Cardiac muscle cell (in vitro differentiated cells and primary cell): ENCODE data around the gene ATXN7L2. TPM values are rescaled to one million over a fixed set of nuclear protein-coding genes. Genes with fewer than 3 reads are reported as not detected.

Experiments
- DNase-seq, 2 donors: peaks; one replicate each; pipeline versions ENCODE4 v3.0.0 to v3.0.0-alpha.2; 2010 to 2017; ENCODE audit warnings: low read depth in 1 of 2, low spot score in 1 of 2
- H3K27ac ChIP-seq: fragments of 200-600 bp; sonication (generic); 2 replicates; pipeline ENCODE4 v1.5.1; 2016
- H3K27me3 ChIP-seq: fragments of 200-600 bp; sonication (generic); 2 replicates; pipeline ENCODE4 v1.6.0; 2016; ENCODE audit warnings: control low read depth
- H3K36me3 ChIP-seq: fragments of 200-600 bp; sonication (generic); 2 replicates; pipeline ENCODE4 v1.5.1; 2016; ENCODE audit warnings: control low read depth
- H3K4me1 ChIP-seq: fragments of 200-600 bp; sonication (generic); 2 replicates; pipeline ENCODE4 v1.8.1; 2017; ENCODE audit warnings: low read depth, mild to moderate bottlenecking, mixed run types
- H3K4me3 ChIP-seq: fragments of 200-600 bp; sonication (generic); 2 replicates; pipeline ENCODE4 v1.5.1; 2016; ENCODE audit warnings: mild to moderate bottlenecking
- H3K9me3 ChIP-seq: fragments of 200-600 bp; sonication (generic); 2 replicates; pipeline ENCODE4 v1.5.1; 2017; ENCODE audit warnings: low read depth, mild to moderate bottlenecking, control low read depth
- polyA plus RNA-seq: library from polyadenylated mRNA; unstranded; fragments of >200 nt; fragmentation: Nextera tagmentation; extraction: Ambion mirVana; gene quantifications from 2 replicates; pipeline ENCODE4 v1.2.1, GENCODE V29; 2016
- total RNA-seq: library from RNA; depleted of rRNA; stranded (reverse); fragments of >200 nt; gene quantifications from 2 replicates; pipeline ENCODE4 v1.2.3, GENCODE V29; 2016
- TF ChIP-seq, protein P1 (sequence below): IDR thresholded peaks from 2 replicates; pipeline ENCODE4 v1.5.1; 2012; ENCODE audit warnings: low read depth, mild to moderate bottlenecking, low read length

Gene ATXN7L2
- total and polyA plus RNA-seq, 2 experiments from 2014 or later, result 7.0 to 17.8 TPM

- Histone ChIP-seq H3K4me3 (peak within 1 kb of the TSS; percentile 72), H3K27me3 (peaks cover 49% of the 10 kb centered on the region), H3K27ac (no peak within 1 kb of the TSS), H3K4me1 (no peaks in the 10 kb centered on the region), H3K36me3 (no peaks in the 10 kb centered on the region), H3K9me3 (no peaks in the 10 kb centered on the region)
- TF ChIP-seq, protein P1, sequence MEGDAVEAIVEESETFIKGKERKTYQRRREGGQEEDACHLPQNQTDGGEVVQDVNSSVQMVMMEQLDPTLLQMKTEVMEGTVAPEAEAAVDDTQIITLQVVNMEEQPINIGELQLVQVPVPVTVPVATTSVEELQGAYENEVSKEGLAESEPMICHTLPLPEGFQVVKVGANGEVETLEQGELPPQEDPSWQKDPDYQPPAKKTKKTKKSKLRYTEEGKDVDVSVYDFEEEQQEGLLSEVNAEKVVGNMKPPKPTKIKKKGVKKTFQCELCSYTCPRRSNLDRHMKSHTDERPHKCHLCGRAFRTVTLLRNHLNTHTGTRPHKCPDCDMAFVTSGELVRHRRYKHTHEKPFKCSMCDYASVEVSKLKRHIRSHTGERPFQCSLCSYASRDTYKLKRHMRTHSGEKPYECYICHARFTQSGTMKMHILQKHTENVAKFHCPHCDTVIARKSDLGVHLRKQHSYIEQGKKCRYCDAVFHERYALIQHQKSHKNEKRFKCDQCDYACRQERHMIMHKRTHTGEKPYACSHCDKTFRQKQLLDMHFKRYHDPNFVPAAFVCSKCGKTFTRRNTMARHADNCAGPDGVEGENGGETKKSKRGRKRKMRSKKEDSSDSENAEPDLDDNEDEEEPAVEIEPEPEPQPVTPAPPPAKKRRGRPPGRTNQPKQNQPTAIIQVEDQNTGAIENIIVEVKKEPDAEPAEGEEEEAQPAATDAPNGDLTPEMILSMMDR, result no peak
- DNase-seq, result peak; percentile 59 to 87
Observed at GRCh38 chr1:109509176-109510134, 25.8 kb downstream of the ATXN7L2 start, which contains the start of gene AMIGO1. AMIGO1 (minus strand) TSS chr1:109509727; CDS start chr1:109508912, 815 bp downstream.

- H3K4me3 ChIP-seq, result no peak overlapping the region
- no peak for DNase-seq
- H3K4me1 ChIP-seq, result no peaks in the 10 kb centered on the region
- no peaks in the 10 kb centered on the region for H3K9me3 ChIP-seq
- H3K27me3 ChIP-seq, result peaks cover 39% of the 10 kb centered on the region
- no peaks in the 10 kb centered on the region for H3K36me3 ChIP-seq
- TF ChIP-seq, protein P1, result no peak
- H3K27ac ChIP-seq, result no peak overlapping the region
Observed at GRCh38 chr1:109513110-109513710, 29.5 kb downstream of the ATXN7L2 start.

DNA sequence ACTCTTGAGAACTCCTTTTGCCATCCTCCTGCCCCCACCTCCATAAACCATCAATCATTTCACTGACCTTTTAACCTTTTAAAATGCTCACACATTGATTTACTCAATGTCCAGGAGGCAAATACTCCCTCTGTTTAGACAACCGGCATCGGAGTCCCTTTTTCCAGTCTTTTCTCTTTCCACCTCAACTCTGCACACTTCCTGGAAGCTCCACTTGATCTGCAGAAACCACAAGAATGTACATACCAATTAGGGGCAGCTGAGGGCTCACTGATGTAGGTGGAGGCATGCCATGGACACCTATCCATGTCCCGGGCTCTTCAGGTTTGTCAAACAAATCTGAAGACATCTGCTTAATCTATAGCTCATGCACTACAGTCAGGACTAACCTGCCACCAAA is 31.1 kb downstream of the ATXN7L2 start:
- no peaks in the 10 kb centered on the region for H3K36me3 ChIP-seq
- TF ChIP-seq, protein P1, result no peak
- H3K27me3 ChIP-seq, result peaks cover 33% of the 10 kb centered on the region

DNA sequence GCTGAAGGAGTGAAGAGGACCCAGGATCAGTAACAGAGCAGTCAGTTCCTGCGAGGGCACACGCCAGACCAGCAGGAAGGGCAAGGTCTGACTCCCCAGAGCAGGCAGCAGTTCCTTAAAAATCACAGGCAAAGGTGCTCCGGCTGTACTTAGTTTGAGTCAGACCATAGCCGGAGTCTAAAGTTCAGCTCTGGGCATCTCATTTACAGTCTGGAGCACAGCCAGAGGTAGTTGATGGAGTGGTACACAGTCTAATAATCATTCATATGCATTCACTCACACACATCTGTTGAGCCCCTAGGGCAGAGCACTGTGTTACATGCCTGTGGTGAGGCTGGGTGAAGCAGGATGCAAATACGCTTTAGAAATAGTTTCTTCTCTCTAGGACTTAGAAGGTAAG is 33.2 kb downstream of the ATXN7L2 start:
- Histone ChIP-seq H3K36me3 (no peaks in the 10 kb centered on the region), H3K4me3 (no peak overlapping the region)
- TF ChIP-seq, protein P1, result no peak

More for the DNA sequence above, 31.1 kb downstream of the ATXN7L2 start:
- H3K9me3 ChIP-seq, result no peaks in the 10 kb centered on the region
- H3K4me1 ChIP-seq, result no peaks in the 10 kb centered on the region
- no peak overlapping the region for H3K27ac ChIP-seq
- no peak for DNase-seq
- H3K4me3 ChIP-seq, result no peak overlapping the region

DNA sequence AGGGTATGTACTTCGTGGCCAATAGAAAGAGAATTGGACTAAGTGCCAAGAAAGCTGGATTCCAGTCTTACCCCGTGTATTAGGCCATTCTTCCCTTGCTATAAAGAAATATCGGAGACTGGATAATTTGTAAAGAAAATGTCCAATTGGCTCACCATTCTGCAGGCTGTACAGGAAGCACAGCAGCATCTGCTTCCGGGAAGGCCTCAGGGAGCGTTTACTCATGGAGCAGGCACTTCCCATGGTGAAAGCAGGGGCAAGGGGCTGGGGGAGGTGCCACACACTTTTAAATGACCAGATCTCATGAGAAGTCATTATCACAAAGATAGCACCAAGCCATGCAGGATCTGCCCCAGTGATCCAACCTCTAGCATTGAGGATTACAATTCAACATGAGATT is 33.6 kb downstream of the ATXN7L2 start:
- H3K27ac ChIP-seq, result no peak overlapping the region
- H3K27me3 ChIP-seq, result peaks cover 18% of the 10 kb centered on the region
- H3K4me1 ChIP-seq, result no peaks in the 10 kb centered on the region
- TF ChIP-seq, protein P1, result no peak
- H3K9me3 ChIP-seq, result no peaks in the 10 kb centered on the region
- no peak for DNase-seq
- no peaks in the 10 kb centered on the region for H3K36me3 ChIP-seq
- H3K4me3 ChIP-seq, result no peak overlapping the region

More for the DNA sequence above, 33.2 kb downstream of the ATXN7L2 start:
- H3K27ac ChIP-seq, result no peak overlapping the region
- no peaks in the 10 kb centered on the region for H3K4me1 ChIP-seq
- peaks cover 22% of the 10 kb centered on the region for H3K27me3 ChIP-seq
- DNase-seq, result no peak
- H3K9me3 ChIP-seq, result no peaks in the 10 kb centered on the region
